Large intestine (tissue), 3 donors: ENCODE measurements around the gene IFITM5. TPM values are rescaled to one million over a fixed set of nuclear protein-coding genes. Genes with fewer than 3 reads are reported as not detected.

ENCODE experiments used
- DNase-seq, 2 donors: peaks; one replicate each; pipeline versions ENCODE4 v3.0.0 to v3.0.0-alpha.2; 2013
- H3K27ac ChIP-seq: one replicate; pipeline ENCODE4 v1.5.1; 2013; ENCODE audit warnings: low read length
- H3K27me3 ChIP-seq: 2 replicates; pipeline ENCODE4 v1.6.1; 2013; ENCODE audit warnings: low read length; ENCODE audit not compliant: control insufficient read depth, insufficient read depth
- H3K36me3 ChIP-seq: 2 replicates; pipeline ENCODE4 v1.6.1; 2013; ENCODE audit warnings: low read length; ENCODE audit not compliant: control insufficient read depth, insufficient read depth
- H3K4me1 ChIP-seq: one replicate; pipeline ENCODE4 v1.6.1; 2013; ENCODE audit warnings: low read length; ENCODE audit not compliant: control insufficient read depth, insufficient read depth
- H3K4me3 ChIP-seq: one replicate; pipeline ENCODE4 v1.5.1; 2013; ENCODE audit warnings: low read length
- H3K9me3 ChIP-seq: one replicate; pipeline ENCODE4 v1.6.1; 2013; ENCODE audit warnings: mild to moderate bottlenecking, low read depth, low read length, moderate library complexity; ENCODE audit not compliant: control insufficient read depth
- WGBS: methylation state at CpG from one replicate; pipeline ENCODE4 v1.1.5; 2013; ENCODE audit warnings: low lambda C conversion rate; ENCODE audit not compliant: insufficient coverage; 5-methylcytosine and 5-hydroxymethylcytosine counted together
- polyA plus RNA-seq: library from polyadenylated mRNA; unstranded; fragments of 120-200 nt; gene quantifications from one replicate; pipeline ENCODE4 v1.2.1, GENCODE V29; 2013

IFITM5 gene
- polyA plus RNA-seq, 1 donor: 0.10 TPM

DNA sequence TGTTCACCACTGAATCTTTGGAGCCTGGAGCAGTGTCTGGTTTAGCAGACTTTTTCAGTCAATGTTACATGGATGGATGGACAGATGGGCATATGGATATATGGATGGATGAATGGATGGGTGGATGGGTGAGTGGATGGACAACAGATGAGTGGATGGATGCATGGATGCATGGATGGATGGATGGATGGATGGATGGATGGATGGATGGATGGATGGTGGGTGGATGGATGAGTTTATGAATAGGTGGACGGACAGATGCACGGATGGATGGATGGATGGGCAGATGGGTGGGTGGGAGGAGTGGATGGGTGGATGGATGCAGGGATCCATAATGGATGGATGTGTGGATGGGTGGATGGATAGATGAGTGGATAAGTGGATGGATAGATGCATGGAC is 43.5 kb downstream of the IFITM5 start:
- Histone ChIP-seq H3K36me3 (peaks cover 30% of the 10 kb centered on the region), H3K4me1 (no peaks in the 10 kb centered on the region), H3K4me3 (no peak overlapping the region), H3K27me3 (no peaks in the 10 kb centered on the region), H3K9me3 (no peaks in the 10 kb centered on the region), H3K27ac (no peak overlapping the region)
- 100% methylated on average over 2 of the region's 2 CpGs for WGBS
- DNase-seq: no peak

DNA sequence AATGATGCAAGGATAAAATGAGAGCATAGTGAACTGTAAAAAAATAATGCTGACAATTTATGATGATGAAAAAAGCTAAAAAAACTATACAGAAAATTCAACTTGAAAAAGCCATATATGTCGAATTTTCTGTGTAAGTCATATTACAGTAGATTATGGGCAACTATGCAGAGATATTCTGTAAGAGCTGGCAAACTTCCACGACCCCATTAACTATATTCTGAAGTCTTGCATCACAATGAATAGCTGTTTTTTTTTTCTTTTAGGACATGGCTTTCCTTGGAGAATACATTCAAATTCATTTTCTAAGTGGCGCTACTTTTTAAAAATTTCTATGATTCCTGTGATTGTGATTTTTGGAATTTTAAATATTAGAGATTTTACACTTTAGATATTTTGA is 44.1 kb downstream of the IFITM5 start:
- no peak for DNase-seq
- H3K27me3 ChIP-seq: no peaks in the 10 kb centered on the region
- no peak overlapping the region for H3K4me3 ChIP-seq
- no peaks in the 10 kb centered on the region for H3K4me1 ChIP-seq
- H3K36me3 ChIP-seq: peaks cover 31% of the 10 kb centered on the region
- H3K27ac ChIP-seq: no peak overlapping the region
- no peaks in the 10 kb centered on the region for H3K9me3 ChIP-seq
- WGBS: 80% methylated on average over 1 of the region's 3 CpGs

DNA sequence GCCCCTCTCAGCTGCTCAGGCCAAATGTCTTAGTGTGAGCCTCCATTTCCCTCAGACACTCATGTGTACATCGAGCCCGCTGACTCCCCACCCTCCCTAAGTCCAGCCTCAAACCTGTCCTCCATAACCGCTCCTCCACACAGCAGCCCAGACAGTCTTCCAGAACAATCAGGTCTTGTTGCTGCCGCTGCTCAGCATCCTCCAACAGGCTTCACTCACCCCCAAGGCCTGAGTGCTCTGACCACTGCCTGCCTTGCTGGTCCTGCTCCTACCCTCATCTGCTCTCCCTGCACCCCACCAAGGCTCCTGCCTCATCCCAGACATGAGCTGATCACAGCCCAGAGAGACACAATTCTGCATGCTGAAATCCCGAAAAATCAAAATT is 45.4 kb downstream of the IFITM5 start:
- Histone ChIP-seq H3K4me3 (no peak overlapping the region), H3K36me3 (peaks cover 35% of the 10 kb centered on the region), H3K27me3 (no peaks in the 10 kb centered on the region), H3K9me3 (no peaks in the 10 kb centered on the region), H3K4me1 (no peaks in the 10 kb centered on the region), H3K27ac (no peak overlapping the region)
- no CpG with 5 or more reads among the region's 5 CpGs for WGBS
- DNase-seq: no peak

DNA sequence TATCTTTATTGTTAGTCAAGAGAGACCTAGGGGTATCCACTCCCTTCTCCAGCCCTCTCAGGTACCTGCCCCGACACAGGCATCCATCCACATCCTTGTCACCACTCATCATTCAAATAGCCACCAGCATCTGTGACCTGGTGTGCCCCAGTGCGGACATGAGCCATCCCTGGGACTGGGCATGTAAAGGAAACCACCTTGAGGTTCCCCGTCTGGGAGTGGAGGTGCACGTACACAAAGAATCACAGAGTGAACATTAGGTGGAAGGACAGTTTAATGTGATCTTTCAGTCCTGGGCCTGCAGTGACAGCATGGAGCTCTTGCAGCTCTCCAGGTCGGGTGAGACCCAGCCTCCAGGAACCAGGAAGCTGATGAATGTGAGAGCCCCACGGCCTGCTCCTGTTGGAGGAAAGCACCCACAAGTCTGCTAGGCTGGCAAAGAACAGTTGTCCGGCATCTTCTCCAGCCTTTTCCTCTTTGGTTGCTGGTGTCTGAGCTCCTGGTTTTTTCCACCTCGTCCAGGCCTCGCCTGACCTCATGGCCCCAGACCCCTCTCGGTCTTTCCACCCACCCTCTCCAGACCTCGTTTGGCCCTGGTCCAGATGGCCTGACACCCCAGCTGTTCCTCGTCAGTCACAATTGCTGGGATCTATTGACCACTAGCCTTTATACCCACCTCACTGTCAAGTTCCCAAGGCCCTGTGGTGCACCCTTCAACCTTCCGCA is 46.0 kb downstream of the IFITM5 start:
- Histone ChIP-seq H3K36me3 (peaks cover 40% of the 10 kb centered on the region), H3K27me3 (no peaks in the 10 kb centered on the region), H3K9me3 (no peaks in the 10 kb centered on the region), H3K4me3 (no peak overlapping the region), H3K27ac (no peak overlapping the region), H3K4me1 (no peaks in the 10 kb centered on the region)
- DNase-seq: no peak
- WGBS: no CpG with 5 or more reads among the region's 13 CpGs

DNA sequence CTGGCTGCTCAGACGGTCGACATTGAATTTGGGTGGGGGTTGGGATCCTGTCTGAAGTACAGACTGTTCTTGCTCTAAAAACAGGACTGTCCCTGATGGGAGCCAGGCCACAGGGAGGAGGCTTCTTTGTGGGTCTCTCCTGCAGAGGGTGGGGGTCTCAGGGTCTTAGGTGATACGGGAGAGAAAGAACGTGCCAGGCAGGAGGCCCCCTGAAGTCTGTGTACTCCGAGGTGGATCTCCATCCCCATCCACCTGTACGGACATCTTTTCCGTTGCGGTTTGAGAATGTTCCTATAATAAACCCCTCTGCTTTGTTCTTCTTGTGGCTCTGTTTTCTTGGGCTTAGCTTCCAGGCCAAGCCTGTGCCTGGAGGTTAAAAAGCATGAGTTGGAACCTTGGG is 46.7 kb downstream of the IFITM5 start:
- Histone ChIP-seq H3K27me3 (no peaks in the 10 kb centered on the region), H3K4me3 (no peak overlapping the region), H3K36me3 (peaks cover 47% of the 10 kb centered on the region), H3K27ac (no peak overlapping the region), H3K4me1 (no peaks in the 10 kb centered on the region), H3K9me3 (no peaks in the 10 kb centered on the region)
- 100% methylated on average over 1 of the region's 8 CpGs for WGBS
- no peak for DNase-seq

DNA sequence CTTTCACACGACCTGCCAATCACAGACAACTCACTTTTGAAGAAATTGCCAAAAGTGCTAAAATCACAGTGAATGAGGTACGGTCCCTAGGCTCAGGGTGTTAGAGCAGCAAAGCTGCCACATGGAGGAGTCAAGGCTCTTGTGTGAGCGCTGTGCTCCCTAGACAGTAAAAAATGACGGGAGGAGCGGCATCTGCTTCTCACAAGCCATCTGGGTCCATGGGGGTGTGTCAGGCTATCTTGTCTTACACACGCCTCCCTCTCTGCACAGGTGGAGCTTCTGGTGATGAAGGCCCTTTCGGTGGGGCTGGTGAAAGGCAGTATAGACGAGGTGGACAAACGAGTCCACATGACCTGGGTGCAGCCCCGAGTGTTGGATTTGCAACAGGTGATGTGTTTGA is 47.8 kb downstream of the IFITM5 start:
- Histone ChIP-seq H3K27me3 (no peaks in the 10 kb centered on the region), H3K36me3 (peaks cover 56% of the 10 kb centered on the region), H3K9me3 (no peaks in the 10 kb centered on the region), H3K4me1 (no peaks in the 10 kb centered on the region), H3K4me3 (no peak overlapping the region), H3K27ac (no peak overlapping the region)
- WGBS: no CpG with 5 or more reads among the region's 10 CpGs
- no peak for DNase-seq

DNA sequence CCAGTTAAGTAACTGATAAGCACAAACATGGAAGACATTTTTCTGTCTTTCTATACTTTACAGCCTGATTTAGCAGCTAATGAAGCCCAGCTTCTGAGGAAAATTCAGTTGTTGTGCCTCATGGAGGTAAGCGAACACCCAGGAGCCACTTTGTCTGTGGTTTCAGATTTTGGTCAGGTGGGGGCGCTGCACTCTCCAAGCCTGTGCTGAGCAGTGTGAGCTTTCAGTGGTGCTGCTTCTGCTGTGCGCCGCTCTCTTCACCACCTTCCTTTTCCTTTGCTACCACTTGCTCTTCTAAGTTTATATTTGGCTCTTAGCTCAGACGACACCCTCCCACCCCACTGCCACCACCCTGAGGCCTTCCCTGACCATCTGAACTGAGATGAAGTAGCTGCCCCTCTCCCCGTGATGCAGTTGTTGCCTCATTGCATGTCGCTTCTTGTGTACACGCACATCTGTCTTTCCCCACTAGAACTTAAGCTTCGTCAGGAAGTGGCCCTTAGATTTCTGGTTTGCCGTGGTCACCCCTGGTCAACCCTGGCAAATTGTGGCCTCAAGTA is 48.5 kb downstream of the IFITM5 start:
- H3K4me1 ChIP-seq: no peaks in the 10 kb centered on the region
- no CpG with 5 or more reads among the region's 10 CpGs for WGBS
- no peak overlapping the region for H3K4me3 ChIP-seq
- no peaks in the 10 kb centered on the region for H3K9me3 ChIP-seq
- no peak overlapping the region for H3K27ac ChIP-seq
- no peaks in the 10 kb centered on the region for H3K27me3 ChIP-seq
- H3K36me3 ChIP-seq: peaks cover 62% of the 10 kb centered on the region
- DNase-seq: peak; percentile 32 to 54

DNA sequence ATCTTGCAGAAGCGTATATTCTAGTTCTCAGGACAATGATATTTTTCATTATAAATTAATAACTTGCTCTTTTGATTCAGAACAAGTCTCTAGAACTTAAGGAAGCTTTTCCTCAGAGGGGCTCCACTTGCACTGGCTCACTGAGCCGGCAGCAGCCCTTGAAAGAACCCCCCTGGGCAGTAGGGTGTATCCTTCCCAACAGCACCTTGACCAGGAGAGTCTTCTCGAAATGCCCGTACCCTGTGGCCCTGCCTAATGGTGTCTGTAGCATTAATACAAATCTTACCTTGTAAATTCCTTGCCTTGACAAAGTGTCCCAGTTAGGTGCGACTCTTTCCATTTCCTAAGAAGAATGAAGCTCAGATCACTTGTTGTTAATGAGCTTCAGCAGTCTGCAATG is 49.1 kb downstream of the IFITM5 start:
- Histone ChIP-seq H3K4me1 (no peaks in the 10 kb centered on the region), H3K27ac (no peak overlapping the region), H3K27me3 (no peaks in the 10 kb centered on the region), H3K36me3 (peaks cover 67% of the 10 kb centered on the region), H3K4me3 (no peak overlapping the region), H3K9me3 (no peaks in the 10 kb centered on the region)
- WGBS: no CpG with 5 or more reads among the region's 5 CpGs
- DNase-seq: no peak

DNA sequence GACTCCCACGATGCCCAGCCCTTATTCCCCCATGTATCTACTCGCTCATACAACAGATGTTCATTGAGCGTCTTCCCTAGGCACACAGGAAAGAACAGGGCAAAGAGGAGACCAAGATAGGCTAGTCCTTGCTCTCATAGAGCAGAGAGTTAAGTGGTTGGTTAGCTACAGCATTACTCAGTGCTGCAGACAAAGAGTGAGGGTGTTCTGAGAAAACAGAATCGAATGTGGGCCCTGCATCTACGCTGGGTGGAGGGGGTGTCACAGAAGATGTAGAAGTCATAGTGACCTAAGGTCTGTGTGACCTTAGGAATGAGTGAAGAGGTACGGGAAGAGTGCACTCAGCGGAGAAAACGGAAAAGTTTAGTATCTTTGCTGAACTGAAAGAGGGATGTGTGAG is 50.3 kb downstream of the IFITM5 start:
- Histone ChIP-seq H3K36me3 (peaks cover 76% of the 10 kb centered on the region), H3K4me1 (no peaks in the 10 kb centered on the region), H3K9me3 (no peaks in the 10 kb centered on the region), H3K4me3 (no peak overlapping the region), H3K27me3 (no peaks in the 10 kb centered on the region), H3K27ac (no peak overlapping the region)
- 100% methylated on average over 4 of the region's 8 CpGs for WGBS
- no peak for DNase-seq
